Dedifferentiated amniotic fluid mesenchymal stem cell (primary cell): ENCODE data around the gene LIN7B.

ENCODE experiments used
- DNase-seq: peaks from one replicate; pipeline ENCODE4 v3.0.0-alpha.2; 2016; ENCODE audit errors: extremely low spot score

The LIN7B gene

DNA sequence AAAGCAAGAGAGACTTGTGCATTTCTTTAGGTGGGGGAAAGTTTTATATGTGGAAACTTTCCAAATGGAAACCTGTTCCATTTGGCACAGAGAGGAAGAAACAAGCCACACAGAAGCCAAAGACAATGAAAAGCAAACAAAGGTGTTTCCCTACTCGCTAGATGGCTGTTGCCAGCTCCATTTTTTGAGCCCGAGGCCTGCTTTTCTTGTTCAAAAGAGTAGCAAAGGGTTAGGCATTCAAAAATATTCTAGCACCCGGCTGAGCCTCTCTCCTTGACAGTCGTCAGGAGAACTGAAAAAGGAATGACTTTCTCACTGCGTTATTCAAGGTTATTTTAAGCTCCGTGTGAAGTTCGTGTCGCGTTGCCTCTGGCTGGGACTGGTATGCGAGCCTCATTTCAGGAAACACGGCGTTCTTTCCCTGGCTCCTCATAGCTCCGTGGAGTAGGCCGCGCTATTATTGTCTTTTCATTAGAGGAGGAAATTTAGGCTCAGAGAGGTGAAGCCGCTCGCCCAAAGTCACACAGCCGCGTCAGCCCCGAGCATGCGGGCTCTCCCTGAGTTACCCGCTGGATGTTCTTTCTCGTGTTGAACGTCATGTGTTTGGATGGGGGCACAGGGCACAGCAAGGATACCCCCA, 51.1 kb downstream of the LIN7B start:
- DNase-seq, result no peak

DNA sequence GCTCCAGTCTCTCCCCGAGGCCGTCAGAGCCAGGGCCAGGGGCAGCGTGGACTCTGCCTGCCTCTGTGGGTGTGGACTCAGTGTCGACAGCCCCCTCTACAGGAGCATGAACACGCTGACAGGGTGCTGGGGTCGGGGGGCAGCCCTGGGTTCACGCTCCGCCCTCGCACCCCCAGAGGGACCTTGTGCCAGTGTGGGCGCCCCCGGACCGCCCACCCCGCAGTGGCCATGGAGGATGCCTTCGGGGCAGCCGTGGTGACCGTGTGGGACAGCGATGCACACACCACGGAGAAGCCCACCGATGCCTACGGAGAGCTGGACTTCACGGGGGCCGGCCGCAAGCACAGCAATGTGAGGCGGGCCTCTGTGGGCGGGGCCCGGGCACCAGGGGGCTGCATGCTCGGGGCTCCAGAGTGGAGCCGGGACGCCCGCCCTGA, 51.7 kb downstream of the LIN7B start:
- no peak for DNase-seq

DNA sequence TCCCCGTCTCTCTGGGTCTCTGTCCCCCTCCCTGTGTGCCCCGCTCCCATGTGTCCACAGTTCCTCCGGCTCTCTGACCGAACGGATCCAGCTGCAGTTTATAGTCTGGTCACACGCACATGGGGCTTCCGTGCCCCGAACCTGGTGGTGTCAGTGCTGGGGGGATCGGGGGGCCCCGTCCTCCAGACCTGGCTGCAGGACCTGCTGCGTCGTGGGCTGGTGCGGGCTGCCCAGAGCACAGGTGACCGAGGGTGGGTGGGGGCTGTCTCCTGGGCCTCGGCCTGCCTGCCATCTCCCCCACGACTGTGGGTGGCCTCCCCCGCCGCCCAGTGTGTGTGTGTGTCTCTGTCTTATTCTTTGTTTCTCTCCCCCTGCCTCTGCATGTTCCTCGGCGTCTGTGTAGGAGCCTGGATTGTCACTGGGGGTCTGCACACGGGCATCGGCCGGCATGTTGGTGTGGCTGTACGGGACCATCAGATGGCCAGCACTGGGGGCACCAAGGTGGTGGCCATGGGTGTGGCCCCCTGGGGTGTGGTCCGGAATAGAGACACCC, 53.8 kb downstream of the LIN7B start:
- no peak for DNase-seq
